PC-9 (cell line): Measurements from ENCODE around the gene HCRT. TPM values are rescaled to one million over a fixed set of nuclear protein-coding genes. Genes with fewer than 3 reads are reported as not detected.

Experiments used
- BruUV-seq: library from RNA; stranded (reverse); fragments of 400-500 nt; replicated peaks from 2 replicates; lab custom pipeline; 2021; lab: Mats Ljungman, UMichigan
- CTCF ChIA-PET: fragments of 300-600 bp; sonication (Branson Sonifier 250); formaldehyde crosslinking; loops from one replicate; lab custom pipeline; 2022; ENCODE audit warnings: antibody characterized with exemption; lab: Charles Lee
- POLR2A ChIA-PET: fragments of 300-600 bp; sonication (Branson Sonifier 250); formaldehyde crosslinking; loops from one replicate; lab custom pipeline; 2022; ENCODE audit warnings: antibody characterized with exemption; ENCODE audit not compliant: unreplicated experiment; lab: Charles Lee
- DNase-seq, 2 experiments: peaks; one replicate each; pipeline versions ENCODE4 v3.0.0 to v3.0.0-alpha.2; 2015 to 2022; ENCODE audit warnings: mixed read lengths in 1 of 2
- H2AFZ ChIP-seq: fragments of 200-600 bp; sonication (generic); 2 replicates; pipeline ENCODE4 v1.8.1; 2017; ENCODE audit warnings: antibody characterized with exemption
- H3F3A ChIP-seq: fragments of 200-600 bp; sonication (generic); 2 replicates; pipeline ENCODE4 v1.8.1; 2017; ENCODE audit warnings: antibody characterized with exemption, mild to moderate bottlenecking, low read depth; ENCODE audit not compliant: insufficient read depth
- H3K27ac ChIP-seq: fragments of 200-600 bp; sonication (generic); 2 replicates; pipeline ENCODE4 v1.6.1; 2016; ENCODE audit warnings: mixed run types
- H3K27me3 ChIP-seq: fragments of 200-600 bp; sonication (generic); 2 replicates; pipeline ENCODE4 v1.6.1; 2016; ENCODE audit warnings: low read depth, mixed run types; ENCODE audit not compliant: insufficient read depth
- H3K36me3 ChIP-seq: fragments of 200-600 bp; sonication (generic); 2 replicates; pipeline ENCODE4 v1.6.1; 2016; ENCODE audit warnings: low read depth, mixed run types
- H3K4me1 ChIP-seq: fragments of 200-600 bp; sonication (generic); replicated peaks from 2 replicates; pipeline ENCODE4 v1.6.1; 2016; ENCODE audit warnings: mixed run types; ENCODE audit not compliant: insufficient read depth
- H3K4me2 ChIP-seq: fragments of 200-600 bp; sonication (generic); 2 replicates; pipeline ENCODE4 v1.6.1; 2017; ENCODE audit warnings: mixed run types
- H3K4me3 ChIP-seq: fragments of 200-600 bp; sonication (generic); 2 replicates; pipeline ENCODE4 v1.6.1; 2016; ENCODE audit warnings: mixed run types
- H3K79me2 ChIP-seq: fragments of 200-600 bp; sonication (generic); 2 replicates; pipeline ENCODE4 v1.6.1; 2017; ENCODE audit warnings: low read depth, mixed run types
- H3K9me2 ChIP-seq: fragments of 200-600 bp; sonication (generic); 2 replicates; pipeline ENCODE4 v1.8.1; 2017; ENCODE audit warnings: mild to moderate bottlenecking; ENCODE audit not compliant: insufficient read depth
- H3K9me3 ChIP-seq: fragments of 200-600 bp; sonication (generic); 2 replicates; pipeline ENCODE4 v1.8.1; 2016; ENCODE audit warnings: low read depth; ENCODE audit not compliant: insufficient read depth
- H4K20me1 ChIP-seq: fragments of 200-600 bp; sonication (generic); 2 replicates; pipeline ENCODE4 v1.8.1; 2017; ENCODE audit not compliant: insufficient read depth
- EZH2 ChIP-seq: fragments of 200-600 bp; sonication (generic); IDR thresholded peaks from 2 replicates; pipeline ENCODE4 v1.8.0; 2017; ENCODE audit warnings: antibody characterized with exemption, low read depth
- intact Hi-C: fragments of 100-400 bp; cut with micrococcal nuclease; formaldehyde crosslinking; loops from one replicate; pipeline ENCODE4 v1.10.0; 2022; ENCODE audit not compliant: unreplicated experiment
- total RNA-seq: library from RNA; stranded (reverse); gene quantifications from 2 replicates; pipeline ENCODE4 v1.2.3, GENCODE V29; 2021
- TF ChIP-seq, protein P1 (sequence below): fragments of 200-600 bp; sonication (generic); conservative IDR thresholded peaks from 2 replicates; pipeline ENCODE4 v1.6.1; 2017; ENCODE audit warnings: mixed run types, antibody characterized with exemption, mild to moderate bottlenecking, moderate library complexity

The HCRT gene
- total RNA-seq, 1 experiment from 2014 or later, result not detected

DNA sequence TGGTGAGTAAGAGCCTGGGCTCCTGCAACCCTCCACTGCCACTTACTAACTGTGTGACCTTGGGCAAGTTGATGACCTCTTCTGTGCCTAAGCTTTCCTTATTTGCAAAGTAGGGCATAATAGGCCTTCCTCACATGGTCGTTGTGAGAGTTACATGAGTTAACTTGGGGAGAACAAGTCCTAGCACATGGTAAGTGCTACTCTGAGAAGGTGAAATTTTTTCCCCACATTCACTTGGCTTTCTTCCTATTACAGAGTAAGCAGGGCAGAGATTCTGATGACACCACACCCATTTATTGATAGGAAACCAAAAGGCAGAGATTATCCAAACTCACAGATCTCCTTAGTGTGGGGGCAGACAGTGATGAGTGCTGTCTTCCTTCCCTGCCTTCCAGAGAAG is 5.9 kb downstream of the HCRT start:
- ChIA-PET POLR2A (no interaction called here), CTCF (no interaction called here)
- Histone ChIP-seq H3K79me2 (no peaks in the 10 kb centered on the region), H2AFZ (no peak overlapping the region), H4K20me1 (no peaks in the 10 kb centered on the region), H3K27me3 (peaks cover 39% of the 10 kb centered on the region), H3F3A (peaks cover 9% of the 10 kb centered on the region; the same call in 1 of the 2 replicates), H3K27ac (no peak overlapping the region), H3K9me2 (no peaks in the 10 kb centered on the region), H3K4me1 (0 out of 2 replicates have a peak, but pooled peaks cover 8% of the 10 kb centered on the region), H3K9me3 (no peaks in the 10 kb centered on the region), H3K4me2 (no peak overlapping the region), H3K36me3 (no peaks in the 10 kb centered on the region), H3K4me3 (no peak overlapping the region)
- no peak for TF ChIP-seq EZH2
- TF ChIP-seq, protein P1, sequence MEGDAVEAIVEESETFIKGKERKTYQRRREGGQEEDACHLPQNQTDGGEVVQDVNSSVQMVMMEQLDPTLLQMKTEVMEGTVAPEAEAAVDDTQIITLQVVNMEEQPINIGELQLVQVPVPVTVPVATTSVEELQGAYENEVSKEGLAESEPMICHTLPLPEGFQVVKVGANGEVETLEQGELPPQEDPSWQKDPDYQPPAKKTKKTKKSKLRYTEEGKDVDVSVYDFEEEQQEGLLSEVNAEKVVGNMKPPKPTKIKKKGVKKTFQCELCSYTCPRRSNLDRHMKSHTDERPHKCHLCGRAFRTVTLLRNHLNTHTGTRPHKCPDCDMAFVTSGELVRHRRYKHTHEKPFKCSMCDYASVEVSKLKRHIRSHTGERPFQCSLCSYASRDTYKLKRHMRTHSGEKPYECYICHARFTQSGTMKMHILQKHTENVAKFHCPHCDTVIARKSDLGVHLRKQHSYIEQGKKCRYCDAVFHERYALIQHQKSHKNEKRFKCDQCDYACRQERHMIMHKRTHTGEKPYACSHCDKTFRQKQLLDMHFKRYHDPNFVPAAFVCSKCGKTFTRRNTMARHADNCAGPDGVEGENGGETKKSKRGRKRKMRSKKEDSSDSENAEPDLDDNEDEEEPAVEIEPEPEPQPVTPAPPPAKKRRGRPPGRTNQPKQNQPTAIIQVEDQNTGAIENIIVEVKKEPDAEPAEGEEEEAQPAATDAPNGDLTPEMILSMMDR, result no peak
- BruUV-seq, result no TSS peak
- no peak for DNase-seq
- intact Hi-C loops, result no loop called here

DNA sequence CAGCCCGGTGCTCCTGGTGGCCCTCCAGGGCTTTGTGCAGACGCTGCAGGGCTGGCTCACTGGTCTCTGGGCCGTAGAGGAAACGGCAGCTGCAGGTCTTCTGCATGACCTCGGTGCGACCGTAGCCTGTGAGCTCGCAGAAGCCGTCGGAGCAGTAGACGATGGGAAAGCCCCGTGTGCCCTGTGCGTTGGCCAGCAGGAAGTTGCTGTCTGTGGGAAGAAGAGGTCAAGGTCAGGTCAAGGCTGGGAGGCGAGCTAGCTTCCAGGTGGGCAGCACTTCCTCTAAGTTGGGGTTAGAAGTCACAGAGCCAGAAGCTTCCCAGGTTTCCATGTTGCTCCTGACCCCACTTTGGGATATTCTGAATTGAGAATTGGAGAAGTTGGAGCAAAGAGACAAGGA is 6.4 kb downstream of the HCRT start:
- intact Hi-C loops, result no loop called here
- H3K27ac ChIP-seq, result no peak overlapping the region
- H3K4me1 ChIP-seq, result 0 out of 2 replicates have a peak, but pooled peaks cover 8% of the 10 kb centered on the region
- H3K27me3 ChIP-seq, result peaks cover 44% of the 10 kb centered on the region
- BruUV-seq, result no TSS peak
- no peak overlapping the region for H3K4me3 ChIP-seq
- no peaks in the 10 kb centered on the region for H3K9me3 ChIP-seq
- TF ChIP-seq, protein P1, result no peak
- no peak for TF ChIP-seq EZH2
- peaks cover 9% of the 10 kb centered on the region; the same call in 1 of the 2 replicates for H3F3A ChIP-seq
- H3K4me2 ChIP-seq, result no peak overlapping the region
- no peaks in the 10 kb centered on the region for H3K79me2 ChIP-seq
- no peaks in the 10 kb centered on the region for H3K36me3 ChIP-seq
- no peak overlapping the region for H2AFZ ChIP-seq
- H3K9me2 ChIP-seq, result no peaks in the 10 kb centered on the region
- H4K20me1 ChIP-seq, result no peaks in the 10 kb centered on the region
- no peak for DNase-seq
- POLR2A ChIA-PET, result no interaction called here
- CTCF ChIA-PET, result no interaction called here

DNA sequence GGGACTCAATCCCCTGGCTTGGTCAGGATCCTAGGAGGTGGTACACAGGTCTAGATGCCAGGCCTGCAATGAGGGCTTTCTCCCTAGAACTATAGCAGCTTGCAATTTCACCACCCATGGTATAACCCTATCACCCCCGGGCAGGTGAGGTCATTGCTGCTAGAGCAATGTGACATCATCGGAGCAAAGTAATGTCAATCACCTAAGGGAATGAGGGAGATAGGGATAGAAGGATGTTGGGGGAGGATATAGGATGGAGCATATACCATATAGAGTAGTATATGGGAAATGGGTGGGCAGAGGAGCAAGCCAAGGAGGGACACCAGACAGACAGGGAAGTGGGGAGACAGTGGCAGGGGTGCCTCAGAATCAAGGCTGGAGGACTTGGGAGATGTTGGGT is 7.6 kb downstream of the HCRT start:
- Histone ChIP-seq H3K27me3 (peaks cover 54% of the 10 kb centered on the region), H3K4me2 (no peak overlapping the region), H2AFZ (no peak overlapping the region), H3K4me3 (no peak overlapping the region), H3K27ac (no peak overlapping the region), H3K4me1 (no peaks in the 10 kb centered on the region), H3F3A (peaks cover 6% of the 10 kb centered on the region; the same call in 1 of the 2 replicates), H3K9me2 (no peaks in the 10 kb centered on the region), H4K20me1 (no peaks in the 10 kb centered on the region), H3K79me2 (no peaks in the 10 kb centered on the region), H3K9me3 (no peaks in the 10 kb centered on the region), H3K36me3 (no peaks in the 10 kb centered on the region)
- CTCF ChIA-PET, result no interaction called here
- BruUV-seq, result no TSS peak
- DNase-seq, result no peak
- POLR2A ChIA-PET, result no interaction called here
- intact Hi-C loops, result no loop called here
- TF ChIP-seq EZH2, result no peak
- TF ChIP-seq, protein P1, result no peak
